GM15510 (cell line): ENCODE results near the gene KRTAP10-3.
"Not testable (repeated sequence)": the region's sequence is repeated elsewhere in the genome, so short reads cannot be mapped to it uniquely, and the experiment has no call there.

Experiments
- POLR2A ChIP-seq: IDR thresholded peaks from 3 replicates; pipeline ENCODE4 v1.6.1; 2011; ENCODE audit warnings: borderline replicate concordance; ENCODE audit not compliant: insufficient read length; ENCODE audit errors: extremely low read depth

The KRTAP10-3 gene

GRCh38 chr21:44592446-44593311 lies 34.1 kb upstream of the KRTAP10-3 start, which contains the start of gene KRTAP10-6:
KRTAP10-6 (minus strand) TSS chr21:44592505; CDS start chr21:44592484, 21 bp downstream.
- no peak for TF ChIP-seq POLR2A

GRCh38 chr21:44590311-44590721 lies 31.7 kb upstream of the KRTAP10-3 start:
- no peak for TF ChIP-seq POLR2A

GRCh38 chr21:44589586-44590305 lies 31.2 kb upstream of the KRTAP10-3 start:
- TF ChIP-seq POLR2A, result no peak

- TF ChIP-seq POLR2A, result no peak
These were observed 30.5 kb upstream of the KRTAP10-3 start for GRCh38 chr21:44589094-44589493.

- no peak for TF ChIP-seq POLR2A
These were observed 27.3 kb upstream of the KRTAP10-3 start for GRCh38 chr21:44585892-44586291.

GRCh38 chr21:44583800-44584147 lies 25.2 kb upstream of the KRTAP10-3 start:
- no peak for TF ChIP-seq POLR2A

- TF ChIP-seq POLR2A, result no peak
These were observed 24.6 kb upstream of the KRTAP10-3 start for GRCh38 chr21:44583089-44583799.

GRCh38 chr21:44582055-44582454 lies 23.5 kb upstream of the KRTAP10-3 start:
- no peak for TF ChIP-seq POLR2A

GRCh38 chr21:44581158-44581557 lies 22.6 kb upstream of the KRTAP10-3 start:
- no peak for TF ChIP-seq POLR2A

- not testable (repeated sequence) for TF ChIP-seq POLR2A
These were observed 21.7 kb upstream of the KRTAP10-3 start, which contains the start of gene KRTAP10-5 for GRCh38 chr21:44580231-44580821. KRTAP10-5 (minus strand) TSS chr21:44580604; CDS start chr21:44580578, 26 bp downstream.

- no peak for TF ChIP-seq POLR2A
These were observed 21.2 kb upstream of the KRTAP10-3 start for GRCh38 chr21:44579833-44580144.

GRCh38 chr21:44579056-44579832 lies 20.6 kb upstream of the KRTAP10-3 start:
- no peak for TF ChIP-seq POLR2A

GRCh38 chr21:44578371-44579055 lies 19.9 kb upstream of the KRTAP10-3 start:
- no peak for TF ChIP-seq POLR2A
